DOHH2 (cell line): ENCODE measurements around the gene CELA2A.
"Not testable (repeated sequence)": the region's sequence is repeated elsewhere in the genome, so short reads cannot be mapped to it uniquely, and the experiment has no call there.

Source experiments
- H3F3A ChIP-seq: fragments of 200-600 bp; sonication (generic), shearing (Covaris generic); 2 replicates; pipeline ENCODE4 v1.6.0; 2016; ENCODE audit warnings: antibody characterized with exemption, mild to moderate bottlenecking; ENCODE audit not compliant: control insufficient read depth, insufficient read depth
- H3K27ac ChIP-seq: fragments of 200-600 bp; sonication (generic); 2 replicates; pipeline ENCODE4 v1.5.1; 2014; ENCODE audit warnings: low read depth, mild to moderate bottlenecking, low read length, moderate library complexity
- H3K27me3 ChIP-seq: fragments of 200-600 bp; sonication (generic); 2 replicates; pipeline ENCODE4 v1.6.1; 2014; ENCODE audit warnings: mild to moderate bottlenecking, low read length, mixed read lengths; ENCODE audit not compliant: control insufficient read depth
- H3K36me3 ChIP-seq: fragments of 200-600 bp; sonication (generic); 2 replicates; pipeline ENCODE4 v1.6.1; 2014; ENCODE audit warnings: mild to moderate bottlenecking, low read length, moderate library complexity, mixed read lengths; ENCODE audit not compliant: control insufficient read depth
- H3K4me1 ChIP-seq: fragments of 200-600 bp; sonication (generic); 2 replicates; pipeline ENCODE4 v1.6.1; 2014; ENCODE audit warnings: mild to moderate bottlenecking, low read length, mixed read lengths; ENCODE audit not compliant: control insufficient read depth
- H3K4me2 ChIP-seq: fragments of 200-600 bp; sonication (generic); 2 replicates; pipeline ENCODE4 v1.6.0; 2014; ENCODE audit warnings: mild to moderate bottlenecking, low read length, moderate library complexity
- H3K4me3 ChIP-seq: fragments of 200-600 bp; sonication (generic); 2 replicates; pipeline ENCODE4 v1.5.1; 2014; ENCODE audit warnings: mild to moderate bottlenecking, low read length, mixed read lengths
- H3K79me2 ChIP-seq: fragments of 200-600 bp; sonication (generic); 2 replicates; pipeline ENCODE4 v1.6.1; 2014; ENCODE audit warnings: mild to moderate bottlenecking, low read length, mixed read lengths; ENCODE audit not compliant: control insufficient read depth
- H3K9me2 ChIP-seq: fragments of 200-600 bp; sonication (generic); replicated peaks from 2 replicates; pipeline ENCODE4 v1.6.1; 2014; ENCODE audit warnings: mild to moderate bottlenecking, low read length, mixed read lengths; ENCODE audit not compliant: control insufficient read depth
- H3K9me3 ChIP-seq: fragments of 200-600 bp; sonication (generic); 2 replicates; pipeline ENCODE4 v1.6.1; 2014; ENCODE audit warnings: antibody characterized with exemption, low read length, mixed read lengths; ENCODE audit not compliant: control insufficient read depth, insufficient read depth
- H4K20me1 ChIP-seq: fragments of 200-600 bp; sonication (generic); 2 replicates; pipeline ENCODE4 v1.6.0; 2014; ENCODE audit warnings: low read depth, mild to moderate bottlenecking, antibody characterized with exemption, low read length, moderate library complexity; ENCODE audit not compliant: control insufficient read depth, insufficient read depth
- EZH2phosphoT487 ChIP-seq: fragments of 200-600 bp; sonication (generic); IDR thresholded peaks from 2 replicates; pipeline ENCODE4 v1.6.1; 2017; ENCODE audit warnings: borderline replicate concordance, mild to moderate bottlenecking, antibody characterized with exemption, low read length, moderate library complexity, mixed read lengths
- TF ChIP-seq, protein P1 (sequence below): fragments of 200-600 bp; sonication (generic); IDR thresholded peaks from one replicate; pipeline ENCODE4 v1.5.1; 2014; ENCODE audit warnings: antibody characterized with exemption, mild to moderate bottlenecking, low read depth, low read length; ENCODE audit not compliant: poor library complexity, severe bottlenecking

Gene CELA2A

DNA sequence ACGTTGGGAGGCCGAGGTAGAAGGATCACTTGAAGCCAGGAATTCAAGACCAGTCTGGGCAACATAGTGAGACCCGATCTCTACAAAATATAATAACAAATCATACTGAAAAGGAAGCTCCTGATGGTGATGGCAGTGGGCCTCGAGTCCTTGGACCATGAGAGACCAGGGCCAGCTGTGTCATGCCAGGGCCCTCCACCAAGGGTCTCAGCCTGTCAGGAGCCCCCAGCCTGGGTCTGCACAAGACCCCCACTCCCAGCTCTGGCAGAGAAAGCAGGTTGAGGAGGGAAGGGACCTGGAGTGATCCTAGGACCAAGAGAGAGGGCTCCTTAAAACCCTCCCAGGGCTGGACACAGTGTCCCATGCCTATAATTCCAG is 25.0 kb upstream of the CELA2A start:
- no peaks in the 10 kb centered on the region for H3K27me3 ChIP-seq
- H3K4me1 ChIP-seq: no peaks in the 10 kb centered on the region
- peaks cover 6% of the 10 kb centered on the region for H3K36me3 ChIP-seq
- no peaks in the 10 kb centered on the region for H3K9me3 ChIP-seq
- no peak overlapping the region for H3K4me3 ChIP-seq
- no peaks in the 10 kb centered on the region for H3K9me2 ChIP-seq
- TF ChIP-seq, protein P1, sequence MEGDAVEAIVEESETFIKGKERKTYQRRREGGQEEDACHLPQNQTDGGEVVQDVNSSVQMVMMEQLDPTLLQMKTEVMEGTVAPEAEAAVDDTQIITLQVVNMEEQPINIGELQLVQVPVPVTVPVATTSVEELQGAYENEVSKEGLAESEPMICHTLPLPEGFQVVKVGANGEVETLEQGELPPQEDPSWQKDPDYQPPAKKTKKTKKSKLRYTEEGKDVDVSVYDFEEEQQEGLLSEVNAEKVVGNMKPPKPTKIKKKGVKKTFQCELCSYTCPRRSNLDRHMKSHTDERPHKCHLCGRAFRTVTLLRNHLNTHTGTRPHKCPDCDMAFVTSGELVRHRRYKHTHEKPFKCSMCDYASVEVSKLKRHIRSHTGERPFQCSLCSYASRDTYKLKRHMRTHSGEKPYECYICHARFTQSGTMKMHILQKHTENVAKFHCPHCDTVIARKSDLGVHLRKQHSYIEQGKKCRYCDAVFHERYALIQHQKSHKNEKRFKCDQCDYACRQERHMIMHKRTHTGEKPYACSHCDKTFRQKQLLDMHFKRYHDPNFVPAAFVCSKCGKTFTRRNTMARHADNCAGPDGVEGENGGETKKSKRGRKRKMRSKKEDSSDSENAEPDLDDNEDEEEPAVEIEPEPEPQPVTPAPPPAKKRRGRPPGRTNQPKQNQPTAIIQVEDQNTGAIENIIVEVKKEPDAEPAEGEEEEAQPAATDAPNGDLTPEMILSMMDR: no peak
- TF ChIP-seq EZH2phosphoT487: no peak
- no peaks in the 10 kb centered on the region for H3K79me2 ChIP-seq
- H4K20me1 ChIP-seq: no peaks in the 10 kb centered on the region
- no peak overlapping the region for H3K27ac ChIP-seq
- no peaks in the 10 kb centered on the region for H3F3A ChIP-seq
- no peak overlapping the region for H3K4me2 ChIP-seq

GRCh38 chr1:15432324-15432723 is 24.2 kb upstream of the CELA2A start:
- Histone ChIP-seq H3K4me2 (no peak overlapping the region), H3K36me3 (peaks cover 4% of the 10 kb centered on the region)

GRCh38 chr1:15433471-15433870 is 23.1 kb upstream of the CELA2A start:
- TF ChIP-seq, protein P1: no peak
- no peak for TF ChIP-seq EZH2phosphoT487
- no peaks in the 10 kb centered on the region for H3K27me3 ChIP-seq
- no peaks in the 10 kb centered on the region for H4K20me1 ChIP-seq
- no peaks in the 10 kb centered on the region for H3K9me2 ChIP-seq
- H3K9me3 ChIP-seq: no peaks in the 10 kb centered on the region
- H3K27ac ChIP-seq: no peak overlapping the region
- no peak overlapping the region for H3K4me3 ChIP-seq
- peaks cover 4% of the 10 kb centered on the region for H3K36me3 ChIP-seq
- H3K4me1 ChIP-seq: no peaks in the 10 kb centered on the region
- no peaks in the 10 kb centered on the region for H3F3A ChIP-seq
- H3K4me2 ChIP-seq: no peak overlapping the region
- no peaks in the 10 kb centered on the region for H3K79me2 ChIP-seq

More at GRCh38 chr1:15432324-15432723, 24.2 kb upstream of the CELA2A start:
- Histone ChIP-seq H3K4me3 (no peak overlapping the region), H3F3A (no peaks in the 10 kb centered on the region), H3K4me1 (no peaks in the 10 kb centered on the region), H3K27me3 (no peaks in the 10 kb centered on the region), H3K27ac (no peak overlapping the region), H3K79me2 (no peaks in the 10 kb centered on the region), H3K9me3 (no peaks in the 10 kb centered on the region), H4K20me1 (no peaks in the 10 kb centered on the region), H3K9me2 (no peaks in the 10 kb centered on the region)
- TF ChIP-seq, protein P1: no peak
- no peak for TF ChIP-seq EZH2phosphoT487

DNA sequence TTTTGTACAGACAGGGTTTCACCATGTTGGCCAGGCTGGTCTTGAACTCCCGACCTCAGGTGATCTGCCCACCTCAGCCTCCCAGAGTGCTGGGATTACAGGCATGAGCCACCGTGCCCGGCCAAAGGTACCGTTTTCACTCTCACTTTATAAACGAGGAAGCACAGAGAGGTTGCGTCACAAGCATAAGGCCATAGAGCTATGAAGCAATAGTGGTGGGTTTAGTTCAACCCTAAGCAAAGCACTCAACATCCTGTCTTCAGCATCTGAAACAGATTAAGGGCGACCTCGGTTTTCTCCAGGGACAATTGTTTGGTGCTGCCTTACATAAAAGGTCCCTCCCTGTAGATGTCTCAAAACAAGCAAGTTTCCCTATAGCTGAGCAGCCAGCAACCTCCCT is 21.8 kb upstream of the CELA2A start:
- H3K4me3 ChIP-seq, H4K20me1 ChIP-seq, H3K9me2 ChIP-seq, H3K27me3 ChIP-seq, H3K4me2 ChIP-seq, H3K36me3 ChIP-seq, H3K79me2 ChIP-seq, H3K27ac ChIP-seq, H3K4me1 ChIP-seq, H3F3A ChIP-seq, H3K9me3 ChIP-seq: not testable (repeated sequence)
